Chondrocyte (in vitro differentiated cells): ENCODE results near the gene LZTS2. TPM values are rescaled to one million over a fixed set of nuclear protein-coding genes. Genes with fewer than 3 reads are reported as not detected.

ENCODE experiments used
- DNase-seq: peaks from one replicate; pipeline ENCODE4 v3.0.0; 2021; ENCODE audit warnings: mixed read lengths, low spot score
- H3K27ac Mint-ChIP-seq: one replicate; pipeline ENCODE4 v1.8.0; 2021; ENCODE audit warnings: mild to moderate bottlenecking, moderate library complexity, mixed read lengths; ENCODE audit not compliant: unreplicated experiment
- H3K27me3 Mint-ChIP-seq: 2 replicates; pipeline ENCODE4 v1.8.0; 2021; ENCODE audit warnings: low read depth, mixed read lengths
- H3K36me3 Mint-ChIP-seq: 2 replicates; pipeline ENCODE4 v1.8.0; 2021; ENCODE audit warnings: low read depth, mixed read lengths
- H3K4me1 Mint-ChIP-seq: 2 replicates; pipeline ENCODE4 v1.8.0; 2021; ENCODE audit warnings: low read depth, mild to moderate bottlenecking, mixed read lengths
- H3K4me3 Mint-ChIP-seq: one replicate; pipeline ENCODE4 v1.8.0; 2021; ENCODE audit warnings: mild to moderate bottlenecking, moderate library complexity, mixed read lengths; ENCODE audit not compliant: unreplicated experiment
- H3K9me3 Mint-ChIP-seq: 2 replicates; pipeline ENCODE4 v1.8.0; 2021; ENCODE audit warnings: low read depth, mixed read lengths
- total RNA-seq: library from RNA; stranded (reverse); gene quantifications from 3 replicates; pipeline ENCODE4 v1.2.1, GENCODE V29; 2021
- TF ChIP-seq, protein P1 (sequence below): fragments of 200-600 bp; sonication (generic); IDR thresholded peaks from 2 replicates; pipeline ENCODE4 v1.5.0; 2021; ENCODE audit warnings: antibody characterized with exemption, mild to moderate bottlenecking, moderate library complexity

Gene LZTS2
- total RNA-seq, 1 donor from 2014 or later, result 79.4 TPM

DNA sequence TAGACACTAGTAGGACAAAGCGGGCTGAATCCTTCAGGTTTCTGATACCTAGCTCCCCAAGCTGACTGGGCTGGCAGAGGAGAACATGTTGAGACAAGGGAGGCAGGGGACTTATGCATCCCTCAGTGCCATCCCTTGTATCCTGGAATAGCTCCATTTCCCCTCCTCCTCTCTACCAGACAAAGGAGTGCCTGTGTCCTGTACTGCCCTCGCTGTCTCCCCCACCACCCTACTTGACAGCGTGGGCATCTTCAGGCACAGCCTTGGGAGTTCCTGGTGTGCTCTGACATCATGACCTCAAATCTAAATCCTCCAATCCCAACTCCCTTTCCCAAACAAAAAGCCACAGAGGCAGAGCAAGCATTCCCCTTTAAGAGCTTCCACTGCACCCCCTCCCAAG is 40.5 kb downstream of the LZTS2 start:
- H3K4me1 Mint-ChIP-seq, result peaks cover 26% of the 10 kb centered on the region
- peaks cover 22% of the 10 kb centered on the region for H3K36me3 Mint-ChIP-seq
- H3K9me3 Mint-ChIP-seq, result no peaks in the 10 kb centered on the region
- peak overlapping the region; percentile 83 for H3K27ac Mint-ChIP-seq
- no peak overlapping the region for H3K4me3 Mint-ChIP-seq
- TF ChIP-seq, protein P1, sequence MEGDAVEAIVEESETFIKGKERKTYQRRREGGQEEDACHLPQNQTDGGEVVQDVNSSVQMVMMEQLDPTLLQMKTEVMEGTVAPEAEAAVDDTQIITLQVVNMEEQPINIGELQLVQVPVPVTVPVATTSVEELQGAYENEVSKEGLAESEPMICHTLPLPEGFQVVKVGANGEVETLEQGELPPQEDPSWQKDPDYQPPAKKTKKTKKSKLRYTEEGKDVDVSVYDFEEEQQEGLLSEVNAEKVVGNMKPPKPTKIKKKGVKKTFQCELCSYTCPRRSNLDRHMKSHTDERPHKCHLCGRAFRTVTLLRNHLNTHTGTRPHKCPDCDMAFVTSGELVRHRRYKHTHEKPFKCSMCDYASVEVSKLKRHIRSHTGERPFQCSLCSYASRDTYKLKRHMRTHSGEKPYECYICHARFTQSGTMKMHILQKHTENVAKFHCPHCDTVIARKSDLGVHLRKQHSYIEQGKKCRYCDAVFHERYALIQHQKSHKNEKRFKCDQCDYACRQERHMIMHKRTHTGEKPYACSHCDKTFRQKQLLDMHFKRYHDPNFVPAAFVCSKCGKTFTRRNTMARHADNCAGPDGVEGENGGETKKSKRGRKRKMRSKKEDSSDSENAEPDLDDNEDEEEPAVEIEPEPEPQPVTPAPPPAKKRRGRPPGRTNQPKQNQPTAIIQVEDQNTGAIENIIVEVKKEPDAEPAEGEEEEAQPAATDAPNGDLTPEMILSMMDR, result no peak
- DNase-seq, result no peak
- no peaks in the 10 kb centered on the region for H3K27me3 Mint-ChIP-seq

DNA sequence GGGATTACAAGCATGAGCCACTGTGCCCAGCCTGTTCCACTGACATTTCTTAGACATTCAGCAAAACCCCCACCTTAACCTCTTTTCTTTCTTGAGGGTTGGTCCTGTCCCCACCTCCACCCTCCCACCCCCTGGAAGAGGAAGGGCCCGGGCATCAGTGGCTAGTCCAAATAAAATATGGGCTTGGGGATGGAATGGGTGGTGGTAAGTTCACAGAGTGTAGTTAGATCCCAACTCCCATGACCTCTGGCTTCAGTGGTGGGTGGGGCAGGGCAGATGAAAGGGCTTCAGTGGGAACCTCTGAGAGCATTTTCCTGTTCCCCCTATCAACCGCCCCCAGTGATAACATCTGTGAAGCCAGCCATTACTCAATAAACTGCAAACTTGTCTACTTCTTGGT is 41.2 kb downstream of the LZTS2 start:
- DNase-seq, result no peak
- no peaks in the 10 kb centered on the region for H3K27me3 Mint-ChIP-seq
- no peak overlapping the region for H3K4me3 Mint-ChIP-seq

DNA sequence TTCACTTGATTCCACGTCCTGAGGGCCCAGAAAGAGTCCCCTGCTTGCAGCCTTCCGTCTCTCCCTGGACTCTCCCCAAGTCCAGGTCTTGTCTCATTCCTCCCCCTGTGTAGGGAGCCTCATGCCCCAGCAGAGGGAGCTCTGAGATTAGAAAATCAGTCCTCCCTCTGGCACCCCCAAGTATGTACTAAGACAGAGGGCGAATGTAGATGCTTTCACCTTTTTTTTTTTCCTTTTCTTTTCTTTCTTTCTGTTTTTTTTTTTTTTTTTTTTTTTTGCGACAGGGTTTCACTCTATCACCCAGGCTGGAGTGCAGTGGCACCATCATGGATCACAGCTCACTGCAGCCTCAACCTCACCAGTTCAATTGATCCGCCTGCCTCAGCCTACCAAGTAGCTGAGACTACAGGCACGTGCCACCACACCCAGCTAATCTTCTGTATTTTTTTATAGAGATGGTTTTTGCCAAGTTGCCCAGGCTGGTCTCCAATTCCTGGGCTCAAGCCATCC is 41.7 kb downstream of the LZTS2 start:
- H3K27ac Mint-ChIP-seq, result peak overlapping the region; percentile 73
- H3K9me3 Mint-ChIP-seq, result no peaks in the 10 kb centered on the region
- peaks cover 26% of the 10 kb centered on the region for H3K4me1 Mint-ChIP-seq
- H3K36me3 Mint-ChIP-seq, result peaks cover 20% of the 10 kb centered on the region
- H3K27me3 Mint-ChIP-seq, result peaks cover 2% of the 10 kb centered on the region
- H3K4me3 Mint-ChIP-seq, result no peak overlapping the region
- no peak for DNase-seq
- TF ChIP-seq, protein P1, result peak; percentile 86

More for the DNA sequence above, 41.2 kb downstream of the LZTS2 start:
- TF ChIP-seq, protein P1, result no peak
- Mint-ChIP-seq H3K36me3 (peaks cover 22% of the 10 kb centered on the region), H3K27ac (peak overlapping the region; percentile 73), H3K9me3 (no peaks in the 10 kb centered on the region), H3K4me1 (peaks cover 26% of the 10 kb centered on the region)

DNA sequence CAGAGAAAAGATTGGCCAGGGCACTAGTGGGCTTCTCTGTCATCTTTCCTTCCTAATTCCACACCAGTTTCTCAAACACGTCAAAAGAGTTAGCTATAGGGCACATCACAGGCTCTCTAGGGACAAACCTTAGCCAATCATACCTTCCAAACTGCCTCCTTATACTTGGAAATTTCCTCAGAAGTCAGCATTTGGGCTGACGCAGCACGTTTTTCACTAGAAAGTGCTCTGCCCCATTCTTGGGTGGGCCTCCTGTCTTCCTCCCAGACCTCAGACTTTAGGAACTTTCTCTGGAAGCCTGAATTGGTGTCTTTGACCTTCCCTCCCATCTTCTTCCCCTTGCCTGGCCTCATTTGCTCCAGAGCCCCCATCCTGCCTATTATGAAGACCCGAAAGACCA is 42.5 kb downstream of the LZTS2 start:
- peaks cover 26% of the 10 kb centered on the region for H3K4me1 Mint-ChIP-seq
- H3K9me3 Mint-ChIP-seq, result no peaks in the 10 kb centered on the region
- peaks cover 15% of the 10 kb centered on the region for H3K36me3 Mint-ChIP-seq
- TF ChIP-seq, protein P1, result no peak
- peaks cover 8% of the 10 kb centered on the region for H3K27me3 Mint-ChIP-seq
- peak overlapping the region; percentile 99 for H3K27ac Mint-ChIP-seq
- H3K4me3 Mint-ChIP-seq, result peak overlapping the region; percentile 88
- DNase-seq, result no peak

DNA sequence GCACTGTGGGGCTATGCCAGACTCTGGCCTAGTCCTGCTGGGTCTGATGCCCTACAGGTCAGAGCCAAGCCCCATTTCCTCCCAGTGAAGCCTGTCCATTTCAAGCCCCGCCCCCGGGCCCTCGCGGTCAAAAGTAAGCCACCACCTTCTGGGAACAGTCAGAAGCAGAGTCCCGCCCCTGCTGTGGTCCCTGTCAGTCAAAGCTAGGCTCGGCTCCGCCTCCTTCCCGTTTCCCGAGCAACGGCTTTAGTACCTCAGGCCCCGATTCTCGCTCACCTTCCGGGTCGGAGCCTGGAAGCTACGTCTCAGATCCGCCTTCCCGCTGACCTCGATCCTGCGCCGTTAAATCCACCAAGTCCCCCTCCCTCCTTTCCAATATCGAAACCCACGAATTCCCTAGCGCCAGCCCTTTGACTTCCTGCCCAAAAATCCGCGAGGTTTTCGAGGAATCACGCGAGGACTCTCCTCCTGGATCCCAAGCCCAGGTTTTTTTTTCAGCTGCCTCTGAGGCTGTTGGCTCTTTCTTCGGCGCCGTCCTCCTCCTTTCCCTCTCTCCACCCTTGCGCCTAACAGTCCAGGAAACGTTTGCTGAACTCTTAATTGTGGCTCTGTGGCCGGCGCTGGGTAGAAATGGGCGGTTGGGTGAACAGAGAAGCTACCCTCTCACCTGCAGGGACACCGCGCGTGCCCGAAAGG is 43.2 kb downstream of the LZTS2 start:
- H3K27me3 Mint-ChIP-seq, result peaks cover 10% of the 10 kb centered on the region
- peaks cover 11% of the 10 kb centered on the region for H3K36me3 Mint-ChIP-seq
- DNase-seq, result peak; percentile 98
- peak overlapping the region; percentile 88 for H3K4me3 Mint-ChIP-seq
- H3K9me3 Mint-ChIP-seq, result no peaks in the 10 kb centered on the region
- peaks cover 26% of the 10 kb centered on the region for H3K4me1 Mint-ChIP-seq
- H3K27ac Mint-ChIP-seq, result peak overlapping the region; percentile 99
- TF ChIP-seq, protein P1, result no peak
